Fibroblast of pulmonary artery (primary cell): ENCODE data around the gene TRMT112.

Source experiments
- DNase-seq: peaks from one replicate; pipeline ENCODE4 v3.0.0-alpha.2; 2010; ENCODE audit warnings: low read depth
- H3K4me3 ChIP-seq: replicated peaks from 2 replicates; pipeline ENCODE4 v1.5.1; 2011; ENCODE audit warnings: low read depth, mild to moderate bottlenecking, control low read depth, low read length, moderate library complexity
- TF ChIP-seq, protein P1 (sequence below): IDR thresholded peaks from 2 replicates; pipeline ENCODE4 v1.5.1; 2011; ENCODE audit warnings: mild to moderate bottlenecking, control low read depth, low read length, inconsistent platforms; ENCODE audit errors: missing control alignments

TRMT112 gene

DNA sequence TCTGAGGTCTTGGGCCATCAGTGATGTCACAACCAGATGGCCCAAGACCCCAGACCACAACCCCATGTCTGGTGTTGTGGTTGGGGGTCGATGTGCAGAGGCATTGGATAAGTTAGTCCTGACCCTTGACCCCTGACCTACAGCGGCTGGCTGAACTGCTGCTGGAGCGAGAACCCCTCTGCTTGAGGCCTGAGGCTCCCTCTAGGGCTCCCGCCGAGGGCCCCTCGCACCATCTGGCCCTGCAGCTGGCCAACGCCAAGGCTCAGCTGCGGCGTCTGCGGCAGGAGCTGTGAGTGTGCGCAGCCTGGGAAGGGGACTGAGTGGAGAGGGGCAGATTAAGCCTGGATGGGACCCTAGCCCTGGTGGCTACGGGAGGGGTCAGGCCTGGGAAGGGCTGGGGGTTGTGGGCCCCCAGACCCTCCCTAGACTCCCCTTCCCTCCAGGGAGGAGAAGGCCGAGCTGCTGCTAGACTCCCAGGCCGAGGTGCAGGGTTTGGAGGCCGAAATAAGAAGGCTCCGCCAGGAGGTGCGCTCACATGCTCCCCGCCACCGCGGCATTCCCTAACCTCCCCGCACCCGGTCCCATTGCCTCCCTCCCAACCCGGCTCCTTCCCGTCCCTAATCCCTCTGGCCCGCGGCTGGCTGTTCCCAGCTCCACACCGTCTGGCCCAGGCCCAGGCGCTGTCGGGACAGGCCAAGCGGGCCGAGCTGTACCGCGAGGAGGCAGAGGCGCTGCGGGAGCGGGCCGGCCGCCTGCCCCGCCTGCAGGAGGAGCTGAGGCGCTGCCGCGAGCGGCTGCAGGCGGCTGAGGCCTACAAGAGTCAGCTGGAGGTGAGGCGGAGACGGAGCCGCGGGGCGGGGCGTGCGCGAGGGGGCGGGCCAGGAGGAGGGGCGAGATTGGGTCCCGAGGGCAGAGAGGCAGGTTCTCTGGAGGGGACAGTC lies 24.8 kb upstream of the TRMT112 start:
- peak; percentile 87 for DNase-seq
- peak overlapping the region; percentile 37 for H3K4me3 ChIP-seq
- TF ChIP-seq, protein P1, sequence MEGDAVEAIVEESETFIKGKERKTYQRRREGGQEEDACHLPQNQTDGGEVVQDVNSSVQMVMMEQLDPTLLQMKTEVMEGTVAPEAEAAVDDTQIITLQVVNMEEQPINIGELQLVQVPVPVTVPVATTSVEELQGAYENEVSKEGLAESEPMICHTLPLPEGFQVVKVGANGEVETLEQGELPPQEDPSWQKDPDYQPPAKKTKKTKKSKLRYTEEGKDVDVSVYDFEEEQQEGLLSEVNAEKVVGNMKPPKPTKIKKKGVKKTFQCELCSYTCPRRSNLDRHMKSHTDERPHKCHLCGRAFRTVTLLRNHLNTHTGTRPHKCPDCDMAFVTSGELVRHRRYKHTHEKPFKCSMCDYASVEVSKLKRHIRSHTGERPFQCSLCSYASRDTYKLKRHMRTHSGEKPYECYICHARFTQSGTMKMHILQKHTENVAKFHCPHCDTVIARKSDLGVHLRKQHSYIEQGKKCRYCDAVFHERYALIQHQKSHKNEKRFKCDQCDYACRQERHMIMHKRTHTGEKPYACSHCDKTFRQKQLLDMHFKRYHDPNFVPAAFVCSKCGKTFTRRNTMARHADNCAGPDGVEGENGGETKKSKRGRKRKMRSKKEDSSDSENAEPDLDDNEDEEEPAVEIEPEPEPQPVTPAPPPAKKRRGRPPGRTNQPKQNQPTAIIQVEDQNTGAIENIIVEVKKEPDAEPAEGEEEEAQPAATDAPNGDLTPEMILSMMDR = no peak

DNA sequence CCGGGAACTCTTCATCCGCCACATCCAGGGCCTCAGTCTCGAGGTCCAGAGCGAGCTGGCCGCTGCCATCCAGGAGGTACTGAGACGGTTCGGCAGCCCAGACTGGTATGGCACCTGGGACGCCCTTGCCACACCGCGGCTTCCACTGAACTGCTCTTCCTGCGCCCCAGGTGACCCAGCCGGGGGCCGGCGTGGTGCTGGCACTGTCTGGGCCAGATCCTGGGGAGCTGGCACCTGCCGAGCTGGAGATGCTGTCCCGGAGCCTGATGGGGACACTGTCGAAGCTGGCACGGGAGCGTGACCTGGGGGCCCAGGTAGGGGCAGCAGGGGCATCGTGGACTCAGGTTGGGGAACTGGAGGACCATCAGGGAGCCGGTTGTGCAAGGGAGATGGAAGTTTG lies 24.1 kb upstream of the TRMT112 start:
- H3K4me3 ChIP-seq = no peak overlapping the region
- DNase-seq = no peak
- TF ChIP-seq, protein P1 = no peak

DNA sequence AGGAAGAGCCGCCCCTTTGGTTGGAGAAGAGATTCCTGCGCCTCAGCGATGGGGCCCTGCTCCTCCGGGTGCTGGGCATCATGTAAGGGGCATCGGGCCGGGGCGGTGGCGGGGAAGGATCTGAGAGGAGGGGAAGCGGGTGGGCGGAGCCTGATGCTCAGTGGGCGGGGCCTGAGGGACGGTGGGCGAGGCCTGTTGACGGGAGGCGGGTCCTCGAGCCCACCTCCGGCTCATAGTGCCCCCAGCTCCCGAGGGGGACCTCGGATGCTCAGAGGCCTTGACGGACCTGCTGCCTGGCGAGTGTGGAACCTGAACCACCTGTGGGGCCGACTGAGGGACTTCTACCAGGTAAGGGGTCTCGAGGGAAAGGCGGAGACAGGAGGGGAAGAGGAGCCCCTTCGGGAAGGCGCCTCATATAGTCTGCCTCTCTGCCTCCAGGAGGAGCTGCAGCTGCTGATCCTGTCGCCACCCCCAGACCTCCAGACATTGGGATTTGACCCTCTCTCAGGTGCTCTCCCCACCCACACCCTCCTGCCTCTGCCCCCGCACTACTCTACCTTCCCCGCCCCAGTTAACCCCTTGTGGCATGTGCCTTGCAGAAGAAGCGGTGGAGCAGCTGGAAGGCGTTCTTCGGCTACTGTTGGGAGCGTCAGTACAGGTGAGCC lies 23.4 kb upstream of the TRMT112 start:
- DNase-seq = no peak
- TF ChIP-seq, protein P1 = no peak
- no peak overlapping the region for H3K4me3 ChIP-seq

DNA sequence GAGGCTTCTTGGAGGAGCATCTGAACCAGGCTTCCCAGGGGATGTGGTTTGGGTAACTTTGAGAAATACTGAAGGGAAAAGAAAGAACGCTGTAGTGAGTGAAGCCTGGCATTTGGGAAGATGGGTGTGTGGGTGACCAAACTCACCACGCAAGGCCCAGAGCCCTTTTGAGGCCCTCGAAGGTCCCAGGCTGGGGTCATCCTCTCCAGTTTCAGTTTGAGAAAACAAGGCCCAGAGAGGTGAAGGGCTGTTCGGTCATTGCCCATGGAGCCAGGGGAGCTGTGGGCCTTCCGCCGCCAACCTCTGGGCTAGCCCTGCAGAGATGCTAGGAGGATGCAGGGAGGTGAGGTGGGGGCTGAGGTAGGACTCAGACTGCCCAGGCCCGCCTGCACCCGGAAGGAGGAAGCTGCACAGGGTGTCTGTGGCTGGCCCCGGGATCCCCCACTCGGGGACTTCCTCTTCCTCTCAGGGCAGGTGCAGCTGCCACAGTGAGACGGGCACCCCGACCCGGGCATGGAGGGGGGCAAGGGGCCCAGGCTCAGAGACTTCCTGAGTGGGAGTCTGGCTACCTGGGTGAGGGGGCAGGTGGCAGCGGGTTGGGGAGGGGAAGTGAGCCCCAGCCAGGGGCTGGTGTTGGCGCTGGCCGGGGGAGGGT lies 22.5 kb upstream of the TRMT112 start, which contains the start of gene CCDC88B:
CCDC88B (plus strand) TSS at position 451 of the 655 bp plus-strand sequence; CDS start at position 514, 63 bp downstream.
- H3K4me3 ChIP-seq = no peak within 1 kb of the TSS

DNA sequence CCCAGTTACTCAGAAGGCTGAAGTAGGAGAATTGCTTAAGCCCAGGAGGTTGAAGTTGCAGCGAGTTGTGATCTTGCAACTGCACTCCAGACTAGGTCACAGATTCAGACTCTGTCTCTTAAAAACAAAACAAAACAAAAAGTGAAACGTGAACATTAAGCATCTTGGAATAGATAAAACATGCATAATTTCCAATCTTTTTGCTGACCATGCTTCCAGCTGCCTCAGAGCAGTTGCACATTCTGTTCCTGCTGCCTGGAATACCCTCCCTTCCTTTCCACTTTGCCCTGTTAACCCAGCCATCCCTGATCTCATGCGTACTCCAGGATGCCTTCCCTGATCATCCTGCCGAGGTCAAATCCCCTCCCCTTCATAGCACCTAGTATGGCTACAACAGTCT lies 21.9 kb upstream of the TRMT112 start:
- TF ChIP-seq, protein P1 = no peak
- no peak overlapping the region for H3K4me3 ChIP-seq
- no peak for DNase-seq

More for the DNA sequence above, 22.5 kb upstream of the TRMT112 start, which contains the start of gene CCDC88B:
- no peak for DNase-seq
- TF ChIP-seq, protein P1 = no peak

DNA sequence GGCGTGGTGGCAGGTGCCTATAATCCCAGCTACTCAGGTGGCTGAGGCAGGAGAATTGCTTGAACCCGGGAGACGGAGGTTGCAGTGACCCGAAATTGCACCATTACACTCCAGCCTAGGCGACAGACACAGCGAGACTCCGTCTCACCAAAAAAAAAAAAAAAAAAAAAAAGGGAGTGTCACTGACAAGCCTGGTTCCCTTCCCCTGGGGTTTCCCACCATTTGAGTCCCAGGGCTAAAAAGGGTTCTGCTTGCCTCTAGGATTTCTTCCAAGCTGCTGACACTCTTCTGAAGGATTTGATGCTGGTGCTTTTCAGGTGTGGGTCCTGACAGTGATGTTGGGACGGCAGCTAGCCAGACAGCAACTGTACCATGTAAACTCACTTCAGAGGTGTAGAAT lies 21.4 kb upstream of the TRMT112 start:
- no peak overlapping the region for H3K4me3 ChIP-seq
- TF ChIP-seq, protein P1 = no peak
- DNase-seq = no peak
